Endothelial cell of umbilical vein (primary cell): Measurements from ENCODE around the gene HYAL1.

Experiments used
- POLR2AphosphoS5 ChIP-seq: IDR thresholded peaks from 2 replicates; pipeline ENCODE4 v1.6.1; 2012; ENCODE audit warnings: low read depth, mild to moderate bottlenecking, control low read depth, low read length, moderate library complexity; ENCODE audit not compliant: insufficient read depth
- TF ChIP-seq, protein P1 (sequence below), 2 donors: IDR thresholded peaks; 1 replicate in 1 of 2; 2 replicates in 1 of 2; pipeline ENCODE4 v1.5.1; 2011; ENCODE audit warnings: low read length in 2 of 2, mild to moderate bottlenecking in 2 of 2, moderate library complexity in 2 of 2, control low read depth in 1 of 2, inconsistent platforms in 1 of 2, low read depth in 1 of 2; ENCODE audit not compliant: insufficient read depth in 1 of 2; ENCODE audit errors: extremely low read depth in 1 of 2

DNA sequence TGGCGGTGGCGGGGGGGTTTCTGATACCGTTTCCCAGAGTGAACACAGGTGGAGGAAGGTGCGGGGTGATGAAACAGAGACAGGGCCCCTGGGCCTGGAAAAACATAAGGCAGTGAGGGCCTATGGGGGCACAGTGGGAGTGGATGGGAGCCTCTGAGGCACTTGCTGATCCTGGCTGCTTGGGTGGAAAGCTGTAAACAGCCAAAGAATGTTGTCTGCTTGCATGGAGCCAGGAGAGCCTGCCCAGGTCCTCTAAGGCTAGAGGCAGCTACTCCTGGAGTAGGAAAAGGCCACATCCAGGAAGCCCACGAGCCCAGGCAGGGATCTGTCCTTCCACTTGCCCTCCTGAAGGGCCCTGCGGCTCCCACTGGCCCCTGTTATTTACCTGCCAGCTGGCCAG, 37.4 kb downstream of the HYAL1 start:
- no peak for TF ChIP-seq POLR2AphosphoS5
- TF ChIP-seq, protein P1, sequence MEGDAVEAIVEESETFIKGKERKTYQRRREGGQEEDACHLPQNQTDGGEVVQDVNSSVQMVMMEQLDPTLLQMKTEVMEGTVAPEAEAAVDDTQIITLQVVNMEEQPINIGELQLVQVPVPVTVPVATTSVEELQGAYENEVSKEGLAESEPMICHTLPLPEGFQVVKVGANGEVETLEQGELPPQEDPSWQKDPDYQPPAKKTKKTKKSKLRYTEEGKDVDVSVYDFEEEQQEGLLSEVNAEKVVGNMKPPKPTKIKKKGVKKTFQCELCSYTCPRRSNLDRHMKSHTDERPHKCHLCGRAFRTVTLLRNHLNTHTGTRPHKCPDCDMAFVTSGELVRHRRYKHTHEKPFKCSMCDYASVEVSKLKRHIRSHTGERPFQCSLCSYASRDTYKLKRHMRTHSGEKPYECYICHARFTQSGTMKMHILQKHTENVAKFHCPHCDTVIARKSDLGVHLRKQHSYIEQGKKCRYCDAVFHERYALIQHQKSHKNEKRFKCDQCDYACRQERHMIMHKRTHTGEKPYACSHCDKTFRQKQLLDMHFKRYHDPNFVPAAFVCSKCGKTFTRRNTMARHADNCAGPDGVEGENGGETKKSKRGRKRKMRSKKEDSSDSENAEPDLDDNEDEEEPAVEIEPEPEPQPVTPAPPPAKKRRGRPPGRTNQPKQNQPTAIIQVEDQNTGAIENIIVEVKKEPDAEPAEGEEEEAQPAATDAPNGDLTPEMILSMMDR (IDR thresholded peaks at IDR 0.05; ENCODE audit: extremely low read depth in 1 of 2, insufficient read depth in 1 of 2, low read depth in 1 of 2, low read length in 2 of 2), result no peak
